GM21529 (cell line): ENCODE measurements around the gene CROCC2.

Experiments
- ATAC-seq: cut with Tn5 transposase; IDR thresholded peaks from one replicate; pipeline ENCODE4 v1.9.1; 2021; ENCODE audit not compliant: unreplicated experiment

CROCC2 gene

GRCh38 chr2:240932724-240933047, 26.6 kb downstream of the CROCC2 start:
- no peak for ATAC-seq

- no peak for ATAC-seq
These were observed 27.2 kb downstream of the CROCC2 start for GRCh38 chr2:240933048-240933965.

GRCh38 chr2:240933966-240934700, 28.0 kb downstream of the CROCC2 start:
- ATAC-seq: no peak

GRCh38 chr2:240934701-240935102, 28.6 kb downstream of the CROCC2 start:
- no peak for ATAC-seq

- ATAC-seq: no peak
These were observed 29.2 kb downstream of the CROCC2 start for GRCh38 chr2:240935103-240935876.

GRCh38 chr2:240936106-240936505, 30.0 kb downstream of the CROCC2 start:
- no peak for ATAC-seq

- no peak for ATAC-seq
These were observed 39.9 kb downstream of the CROCC2 start for GRCh38 chr2:240946046-240946445.

GRCh38 chr2:240946654-240947053, 40.5 kb downstream of the CROCC2 start:
- ATAC-seq: no peak

- ATAC-seq: no peak
These were observed 41.0 kb downstream of the CROCC2 start for GRCh38 chr2:240947176-240947575.

- ATAC-seq: no peak
These were observed 41.5 kb downstream of the CROCC2 start for GRCh38 chr2:240947607-240948006.

GRCh38 chr2:240948086-240948485, 42.0 kb downstream of the CROCC2 start:
- ATAC-seq: no peak

- no peak for ATAC-seq
These were observed 43.0 kb downstream of the CROCC2 start for GRCh38 chr2:240948905-240949790.

- no peak for ATAC-seq
These were observed 43.9 kb downstream of the CROCC2 start for GRCh38 chr2:240949791-240950705.

GRCh38 chr2:240951045-240951594, 45.0 kb downstream of the CROCC2 start:
- ATAC-seq: no peak

- ATAC-seq: no peak
These were observed 46.5 kb downstream of the CROCC2 start for GRCh38 chr2:240952496-240953246.

GRCh38 chr2:240953426-240954410, 47.6 kb downstream of the CROCC2 start:
- ATAC-seq: no peak
